Activated gamma-delta T cell treated with Interleukin-2 at 50 U/mL for 16 hours (primary cell): ENCODE results near the gene MICAL3.

Experiments used
- DNase-seq: peaks from one replicate; pipeline ENCODE4 v3.0.0-alpha.2; 2020

The MICAL3 gene

DNA sequence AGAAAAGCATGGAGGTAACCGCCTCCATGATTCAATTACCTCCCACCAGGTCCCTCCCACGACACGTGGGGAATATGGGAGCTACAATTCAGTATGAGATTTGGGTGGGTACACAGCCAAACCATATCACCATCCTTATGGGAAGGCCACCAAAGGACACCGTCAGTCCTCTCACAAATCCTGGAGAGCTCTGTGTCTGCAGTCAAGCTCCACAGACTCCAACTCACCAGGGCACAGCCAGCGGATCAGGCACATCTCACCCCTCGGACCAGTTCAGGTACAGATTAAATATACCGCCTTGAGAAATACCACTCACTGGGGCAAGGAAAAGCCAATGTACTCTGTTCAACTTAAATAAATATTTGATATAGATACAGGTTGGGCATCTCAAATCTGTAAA, 100.3 kb downstream of the MICAL3 start:
- DNase-seq = no peak

GRCh38 chr22:17922925-17923903, 101.1 kb downstream of the MICAL3 start:
- no peak for DNase-seq

GRCh38 chr22:17921871-17922821, 102.2 kb downstream of the MICAL3 start:
- DNase-seq = no peak

GRCh38 chr22:17920992-17921650, 103.2 kb downstream of the MICAL3 start:
- DNase-seq = no peak

- DNase-seq = no peak
Measured at GRCh38 chr22:17920145-17920605, 104.2 kb downstream of the MICAL3 start.

GRCh38 chr22:17919276-17920144, 104.9 kb downstream of the MICAL3 start:
- no peak for DNase-seq

DNA sequence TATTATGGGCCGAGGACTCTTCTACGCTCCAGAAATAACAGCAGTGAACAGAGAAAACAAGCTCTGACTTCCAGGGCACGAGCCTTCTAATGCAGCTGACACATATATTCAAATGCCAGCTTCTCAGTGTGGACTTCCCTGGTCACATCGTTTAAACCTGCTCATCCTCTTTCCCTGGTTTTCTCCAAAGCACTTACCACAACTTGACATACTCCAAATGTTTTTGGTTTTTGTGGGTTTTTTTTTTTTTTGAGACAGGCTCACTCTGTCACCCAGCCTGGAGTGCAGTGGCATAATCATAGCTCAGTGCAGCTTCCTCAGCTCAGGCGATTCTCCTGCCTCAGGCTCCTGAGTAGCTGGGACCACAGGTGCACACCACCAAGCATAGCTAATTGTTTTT, 105.5 kb downstream of the MICAL3 start:
- no peak for DNase-seq

- DNase-seq = no peak
Measured at GRCh38 chr22:17917490-17917983, 106.8 kb downstream of the MICAL3 start.

GRCh38 chr22:17916226-17916889, 108.0 kb downstream of the MICAL3 start:
- DNase-seq = no peak

- no peak for DNase-seq
Measured at GRCh38 chr22:17915676-17916075, 108.7 kb downstream of the MICAL3 start.

DNA sequence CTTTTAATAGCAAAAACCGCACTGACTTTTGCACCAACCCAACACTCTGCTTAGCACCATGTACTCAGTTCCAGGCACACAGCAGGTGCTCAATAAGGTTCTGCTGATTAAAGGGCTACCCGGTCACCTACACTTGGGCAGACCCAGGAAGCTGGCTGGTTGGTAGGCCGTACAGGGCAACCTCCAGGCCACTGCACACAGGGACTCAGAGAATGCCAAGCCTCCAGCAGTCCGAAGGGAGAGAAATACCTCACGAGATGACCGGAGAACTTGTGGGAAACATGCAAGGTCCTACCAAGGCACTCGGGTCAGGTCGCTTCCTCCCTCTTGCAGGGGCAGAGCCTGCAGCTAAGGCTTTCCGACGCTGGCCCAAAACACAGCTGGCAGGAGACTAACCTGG, 109.2 kb downstream of the MICAL3 start:
- DNase-seq = no peak

DNA sequence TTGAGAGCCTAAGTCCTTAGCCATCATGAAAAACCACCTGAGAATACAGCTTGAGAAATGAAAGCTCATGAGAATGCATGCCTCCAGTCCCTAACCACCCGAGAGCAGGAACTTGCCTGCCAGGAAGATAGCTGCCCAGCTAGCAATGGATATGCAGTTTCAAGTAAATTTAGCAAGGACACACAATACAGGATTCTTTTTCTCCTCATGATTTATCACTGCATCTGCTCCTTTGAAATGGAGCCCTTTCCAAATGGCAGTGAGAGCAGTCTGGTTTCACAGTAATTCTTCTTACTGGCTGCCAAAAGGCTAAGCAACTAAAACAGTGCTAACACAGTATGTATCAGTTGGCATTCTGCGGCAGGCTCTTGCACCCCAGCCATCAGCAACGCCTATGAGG, 109.9 kb downstream of the MICAL3 start:
- DNase-seq = no peak

- no peak for DNase-seq
Measured at GRCh38 chr22:17913801-17914347, 110.5 kb downstream of the MICAL3 start.

DNA sequence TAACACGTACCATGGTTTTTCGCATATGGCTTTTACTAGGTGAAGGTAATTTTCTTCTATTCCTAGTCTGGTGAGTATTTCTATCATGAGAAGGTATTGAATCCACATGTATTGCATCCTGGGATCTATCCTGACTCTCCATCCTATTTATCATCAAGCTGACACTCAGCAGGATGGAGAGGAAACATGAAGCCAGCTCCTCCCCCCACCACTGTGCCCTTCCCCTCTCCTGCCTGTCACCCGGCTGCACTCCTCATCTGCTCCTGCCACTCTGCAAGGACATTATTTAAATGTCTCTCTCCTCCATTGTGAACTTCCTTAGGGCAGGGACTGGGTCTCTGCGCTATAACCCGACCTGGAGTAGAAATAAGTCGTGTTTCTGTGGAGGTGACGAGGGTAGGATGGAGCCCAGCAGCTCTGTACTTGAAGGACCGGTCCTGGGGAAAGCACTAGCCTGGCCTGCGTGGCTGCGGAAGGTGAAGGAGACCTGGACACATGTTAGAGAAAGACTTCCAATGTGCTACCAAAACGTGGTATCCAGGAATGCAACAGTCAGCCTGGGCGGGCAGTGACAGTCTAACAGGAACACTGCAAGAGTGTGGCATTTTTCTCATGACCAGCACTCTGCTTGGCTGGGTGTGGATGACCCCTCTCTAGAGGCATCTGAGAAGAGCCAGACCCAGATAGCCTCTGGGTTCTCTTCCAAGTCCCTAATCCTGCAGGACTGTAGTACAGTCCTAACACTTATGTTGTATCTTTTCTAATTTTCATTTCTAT, 111.2 kb downstream of the MICAL3 start:
- no peak for DNase-seq

GRCh38 chr22:17911887-17912286, 112.5 kb downstream of the MICAL3 start:
- DNase-seq = no peak

- DNase-seq = no peak
Measured at GRCh38 chr22:17911312-17911705, 113.1 kb downstream of the MICAL3 start.

DNA sequence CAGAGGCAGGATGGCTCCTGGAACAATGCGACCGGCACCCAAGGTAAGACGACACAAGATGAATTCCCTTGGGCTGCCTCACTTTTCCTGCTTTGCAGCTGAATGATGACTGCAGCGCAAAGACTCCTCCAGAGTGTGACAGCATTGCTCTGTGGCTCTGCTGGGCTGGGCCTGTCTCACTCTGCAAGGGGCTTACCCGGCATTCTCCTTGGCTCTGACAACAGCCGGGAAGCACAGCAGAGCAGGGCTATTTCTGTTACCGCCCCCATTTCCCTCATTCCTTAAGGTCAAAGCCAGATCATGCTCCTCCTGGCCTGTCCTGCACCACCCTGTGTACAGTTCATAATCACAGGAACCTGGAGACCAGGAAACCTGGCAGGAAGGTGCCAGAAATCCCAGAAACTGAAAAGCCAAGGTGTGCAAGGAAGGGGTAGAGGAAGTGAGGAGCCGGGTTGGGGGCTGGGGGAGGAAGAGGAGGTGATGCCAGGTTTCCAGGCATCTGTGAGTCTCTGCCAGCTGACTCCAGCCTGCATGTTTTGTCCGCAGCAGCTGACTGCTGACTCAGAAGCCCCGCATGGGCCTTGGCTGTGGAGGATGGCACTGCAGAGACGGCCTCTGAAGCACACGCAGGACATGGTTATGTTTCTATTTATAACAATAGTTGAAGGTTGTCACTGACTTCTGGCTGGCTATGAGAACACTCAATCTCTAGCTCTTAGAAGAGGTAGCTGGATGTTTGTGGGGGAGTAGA, 113.6 kb downstream of the MICAL3 start:
- no peak for DNase-seq

DNA sequence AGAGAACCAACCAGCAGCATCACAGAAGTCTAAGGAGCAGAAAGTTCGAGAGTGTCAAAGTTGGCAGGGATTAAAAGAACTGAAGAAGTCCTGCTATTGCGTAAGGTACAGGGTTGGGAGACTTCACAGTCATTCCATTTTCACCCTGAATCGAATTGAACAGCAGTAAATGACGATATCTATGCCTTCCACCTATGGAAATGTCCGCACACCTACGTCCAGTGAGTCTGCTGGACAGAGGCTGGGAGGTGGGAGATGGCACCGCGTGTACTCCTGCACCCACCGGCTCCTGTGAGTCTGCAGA, 116.7 kb downstream of the MICAL3 start:
- no peak for DNase-seq

GRCh38 chr22:17906978-17907747, 117.2 kb downstream of the MICAL3 start:
- DNase-seq = no peak
